ENCODE data around the gene KSR2.

GRCh38 chr12:117933545-117933944, 35.2 kb downstream of the KSR2 start:
- TF ChIP-seq POLR2A (IDR thresholded peaks at IDR 0.05; ENCODE audit: low read depth, low read length) (no peak), POLR2AphosphoS5 (IDR thresholded peaks at IDR 0.05; ENCODE audit: low read depth, low read length) (no peak)

Measured in GM12892 (cell line).